NCI-H1417 treated with DMSO at 0.1 percent for 48 hours (cell line): ENCODE results near the gene HADHA.

Experiments
- DNase-seq: peaks from one replicate; lab custom pipeline; 2025; lab: John Stamatoyannopoulos, UW

Gene HADHA

GRCh38 chr2:26193578-26194231 lies 50.7 kb downstream of the HADHA start:
- DNase-seq: no peak

- DNase-seq: no peak
Measured at GRCh38 chr2:26191316-26192159, 52.9 kb downstream of the HADHA start.

- DNase-seq: no peak
Measured at GRCh38 chr2:26190369-26190768, 54.1 kb downstream of the HADHA start.

- DNase-seq: no peak
Measured at GRCh38 chr2:26189751-26190150, 54.7 kb downstream of the HADHA start.

GRCh38 chr2:26189123-26189522 lies 55.3 kb downstream of the HADHA start:
- no peak for DNase-seq

- no peak for DNase-seq
Measured at GRCh38 chr2:26187537-26188104, 56.8 kb downstream of the HADHA start.

- no peak for DNase-seq
Measured at GRCh38 chr2:26187114-26187513, 57.3 kb downstream of the HADHA start.

- no peak for DNase-seq
Measured at GRCh38 chr2:26185954-26186770, 58.3 kb downstream of the HADHA start.

GRCh38 chr2:26185304-26185928 lies 59.0 kb downstream of the HADHA start:
- DNase-seq: no peak

- DNase-seq: no peak
Measured at GRCh38 chr2:26184555-26185303, 59.7 kb downstream of the HADHA start.

- no peak for DNase-seq
Measured at GRCh38 chr2:26184121-26184520, 60.3 kb downstream of the HADHA start.

GRCh38 chr2:26182887-26183630 lies 61.4 kb downstream of the HADHA start:
- no peak for DNase-seq

GRCh38 chr2:26182441-26182840 lies 62.0 kb downstream of the HADHA start:
- no peak for DNase-seq

- DNase-seq: no peak
Measured at GRCh38 chr2:26179446-26179913, 65.0 kb downstream of the HADHA start.

GRCh38 chr2:26178746-26179436 lies 65.5 kb downstream of the HADHA start:
- no peak for DNase-seq

- no peak for DNase-seq
Measured at GRCh38 chr2:26178246-26178645, 66.2 kb downstream of the HADHA start.

GRCh38 chr2:26177122-26177521 lies 67.3 kb downstream of the HADHA start:
- DNase-seq: no peak

GRCh38 chr2:26176279-26176615 lies 68.2 kb downstream of the HADHA start:
- DNase-seq: no peak

- DNase-seq: no peak
Measured at GRCh38 chr2:26175466-26176278, 68.8 kb downstream of the HADHA start.
